Muscle of leg (tissue), 11 donors: ENCODE results near the gene TFRC. TPM values are rescaled to one million over a fixed set of nuclear protein-coding genes. Genes with fewer than 3 reads are reported as not detected.
"Not testable (repeated sequence)": the region's sequence is repeated elsewhere in the genome, so short reads cannot be mapped to it uniquely, and the experiment has no call there.

Experiments
- DNase-seq: peaks from one replicate; pipeline ENCODE4 v3.0.0; 2013
- H3K27ac ChIP-seq: one replicate; pipeline ENCODE4 v1.5.1; 2013; ENCODE audit warnings: mild to moderate bottlenecking, low read length, control low read depth
- H3K27me3 ChIP-seq: one replicate; pipeline ENCODE4 v1.6.1; 2013; ENCODE audit warnings: low read length; ENCODE audit not compliant: control insufficient read depth, insufficient read depth
- H3K36me3 ChIP-seq: one replicate; pipeline ENCODE4 v1.6.1; 2013; ENCODE audit warnings: low read length; ENCODE audit not compliant: control insufficient read depth, insufficient read depth
- H3K4me1 ChIP-seq: one replicate; pipeline ENCODE4 v1.6.1; 2013; ENCODE audit warnings: low read length; ENCODE audit not compliant: control insufficient read depth, insufficient read depth
- H3K4me3 ChIP-seq: one replicate; pipeline ENCODE4 v1.5.1; 2013; ENCODE audit warnings: low read length, control low read depth
- H3K9me3 ChIP-seq: replicated peaks from 2 replicates; pipeline ENCODE4 v1.6.1; 2013; ENCODE audit warnings: low read depth, low read length; ENCODE audit not compliant: control insufficient read depth
- WGBS: methylation state at CpG from one replicate; pipeline ENCODE4 v1.1.5; 2013; ENCODE audit warnings: missing lambda C conversion rate; ENCODE audit not compliant: insufficient coverage; 5-methylcytosine and 5-hydroxymethylcytosine counted together
- polyA plus RNA-seq, 8 donors: library from polyadenylated mRNA; unstranded; fragments of 120-200 nt; gene quantifications; one replicate each; pipeline versions ENCODE4 v1.2.1 to v1.2.3, GENCODE V29; 2013; ENCODE audit warnings: inconsistent platforms in 1 of 8, low replicate concordance in 1 of 8; ENCODE audit not compliant: insufficient read length in 8 of 8, insufficient read depth in 1 of 8
- total RNA-seq: library from RNA; stranded (reverse); fragments of 120-200 nt; gene quantifications from one replicate; pipeline ENCODE4 v1.2.4, GENCODE V29; 2013

The TFRC gene
- total and polyA plus RNA-seq, 9 donors, result 24.7 to 46.2 (median 32.1) TPM

DNA sequence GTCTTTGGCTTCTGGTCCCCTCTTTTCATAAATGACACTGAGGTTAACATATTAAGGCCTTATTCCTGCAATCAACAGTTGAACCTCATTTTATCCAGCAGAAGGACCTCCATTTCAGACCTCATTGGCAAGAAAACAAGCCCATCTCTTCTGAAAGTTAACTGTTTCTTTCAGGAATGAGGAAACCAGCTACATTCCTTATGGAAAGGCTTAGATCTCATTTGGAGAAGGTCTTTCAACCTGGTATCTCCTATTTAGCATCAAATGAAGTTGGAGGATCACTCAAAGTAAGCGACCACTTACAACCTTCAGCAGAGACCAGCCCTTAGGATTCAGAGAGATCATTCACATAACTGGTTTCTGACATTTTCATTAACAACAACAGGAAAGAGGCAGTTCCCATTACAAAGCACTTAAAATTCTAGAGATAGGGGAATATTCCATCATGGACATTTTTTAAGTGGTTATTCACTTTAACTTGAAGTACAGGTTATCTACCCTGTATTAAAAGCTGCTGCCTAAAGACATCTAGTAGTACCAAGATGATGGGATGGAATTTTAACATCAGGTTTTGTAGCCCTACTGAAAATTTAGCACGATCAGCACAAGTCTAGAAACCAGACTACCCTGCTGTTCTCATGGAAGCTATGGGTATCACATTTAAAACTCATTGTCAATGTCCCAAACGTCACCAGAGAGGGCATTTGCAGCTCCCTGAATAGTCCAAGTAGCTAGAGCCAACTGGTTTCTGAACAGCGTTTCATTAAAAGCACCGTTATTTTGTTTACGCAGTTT, 30.4 kb downstream of the TFRC start:
- Histone ChIP-seq H3K4me1 (no peaks in the 10 kb centered on the region), H3K27me3 (no peaks in the 10 kb centered on the region), H3K4me3 (no peak overlapping the region), H3K27ac (no peak overlapping the region), H3K36me3 (peaks cover 39% of the 10 kb centered on the region), H3K9me3 (no peaks in the 10 kb centered on the region)
- 77% methylated on average over 4 of the region's 6 CpGs for WGBS
- DNase-seq, result no peak

DNA sequence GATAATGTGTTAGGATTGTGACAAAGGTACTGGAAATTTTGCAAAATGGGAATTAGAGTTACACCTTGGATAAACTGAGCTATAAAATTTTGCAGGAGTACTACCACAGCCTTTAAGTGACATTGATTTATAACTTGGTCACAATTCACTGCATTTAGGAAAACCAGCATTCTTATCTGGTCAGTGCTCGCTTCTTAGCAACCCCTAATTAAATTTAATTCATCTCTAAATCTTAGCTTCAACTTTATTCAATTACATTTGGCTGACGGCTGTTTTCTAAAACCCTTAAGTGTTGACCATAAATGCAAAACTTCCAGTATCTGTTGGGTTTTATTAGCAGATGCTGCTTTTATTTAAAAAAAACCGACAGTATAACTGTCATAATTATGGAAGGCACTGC, 31.3 kb downstream of the TFRC start:
- Histone ChIP-seq H3K9me3 (no peaks in the 10 kb centered on the region), H3K27ac (no peak overlapping the region), H3K4me3 (no peak overlapping the region), H3K36me3 (peaks cover 32% of the 10 kb centered on the region), H3K4me1 (no peaks in the 10 kb centered on the region), H3K27me3 (no peaks in the 10 kb centered on the region)
- DNase-seq, result no peak
- WGBS, result no CpG with 5 or more reads among the region's 3 CpGs

DNA sequence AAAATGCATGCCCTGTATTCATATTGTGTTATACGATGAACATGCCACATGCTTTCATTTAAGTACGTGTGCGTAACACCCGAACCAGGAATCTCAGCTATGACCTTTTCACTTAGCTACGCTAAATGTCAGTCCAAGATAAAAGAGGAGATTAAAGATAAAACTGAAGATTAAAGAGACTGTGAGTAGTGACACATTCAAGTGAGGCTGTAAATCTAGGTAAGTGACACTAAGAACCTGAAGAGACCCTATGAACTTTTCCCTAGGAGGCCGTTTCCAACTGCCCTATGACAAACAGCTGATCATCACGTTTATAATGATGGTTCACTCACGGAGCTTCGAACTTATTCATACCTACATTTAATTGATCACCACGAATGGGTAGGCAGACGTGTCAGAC, 32.2 kb downstream of the TFRC start:
- 31% methylated on average over 5 of the region's 11 CpGs for WGBS
- Histone ChIP-seq H3K27me3 (no peaks in the 10 kb centered on the region), H3K4me1 (no peaks in the 10 kb centered on the region), H3K4me3 (no peak overlapping the region), H3K36me3 (peaks cover 23% of the 10 kb centered on the region), H3K27ac (no peak overlapping the region), H3K9me3 (no peaks in the 10 kb centered on the region)
- no peak for DNase-seq

DNA sequence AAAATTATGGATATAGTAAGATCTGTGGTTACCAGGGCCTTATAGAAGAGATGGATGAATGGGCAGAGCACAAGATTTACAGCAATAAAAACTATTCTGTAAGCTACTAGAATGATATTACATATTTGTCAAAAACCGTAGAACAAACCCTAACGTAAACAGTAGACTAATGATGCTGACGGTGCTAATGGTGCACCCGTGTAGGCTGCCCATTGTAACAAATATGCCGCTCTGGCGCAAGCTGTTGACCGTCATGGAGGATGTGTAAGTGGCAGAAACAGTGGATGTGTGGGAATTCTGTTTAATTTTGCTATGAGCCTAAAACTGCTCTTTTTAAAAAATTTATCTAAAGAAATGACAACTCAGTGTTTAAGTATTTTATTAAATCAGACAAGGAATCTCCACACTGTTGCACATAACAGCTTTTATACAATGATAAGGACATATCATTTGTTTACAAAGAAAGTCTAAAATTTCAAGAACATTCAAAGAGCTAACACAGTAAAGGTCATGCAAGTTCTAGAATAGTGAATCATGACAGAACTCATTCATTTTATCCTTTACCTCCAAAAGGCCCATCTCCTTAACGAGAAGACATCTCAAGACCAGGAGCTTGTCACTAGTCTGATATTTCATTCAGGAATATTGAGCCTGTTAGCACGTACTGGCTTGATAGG, 32.8 kb downstream of the TFRC start:
- Histone ChIP-seq H3K36me3 (peaks cover 17% of the 10 kb centered on the region), H3K27me3 (no peaks in the 10 kb centered on the region), H3K4me3 (no peak overlapping the region), H3K27ac (no peak overlapping the region), H3K9me3 (no peaks in the 10 kb centered on the region), H3K4me1 (no peaks in the 10 kb centered on the region)
- no peak for DNase-seq
- WGBS, result 96% methylated on average over 4 of the region's 9 CpGs

DNA sequence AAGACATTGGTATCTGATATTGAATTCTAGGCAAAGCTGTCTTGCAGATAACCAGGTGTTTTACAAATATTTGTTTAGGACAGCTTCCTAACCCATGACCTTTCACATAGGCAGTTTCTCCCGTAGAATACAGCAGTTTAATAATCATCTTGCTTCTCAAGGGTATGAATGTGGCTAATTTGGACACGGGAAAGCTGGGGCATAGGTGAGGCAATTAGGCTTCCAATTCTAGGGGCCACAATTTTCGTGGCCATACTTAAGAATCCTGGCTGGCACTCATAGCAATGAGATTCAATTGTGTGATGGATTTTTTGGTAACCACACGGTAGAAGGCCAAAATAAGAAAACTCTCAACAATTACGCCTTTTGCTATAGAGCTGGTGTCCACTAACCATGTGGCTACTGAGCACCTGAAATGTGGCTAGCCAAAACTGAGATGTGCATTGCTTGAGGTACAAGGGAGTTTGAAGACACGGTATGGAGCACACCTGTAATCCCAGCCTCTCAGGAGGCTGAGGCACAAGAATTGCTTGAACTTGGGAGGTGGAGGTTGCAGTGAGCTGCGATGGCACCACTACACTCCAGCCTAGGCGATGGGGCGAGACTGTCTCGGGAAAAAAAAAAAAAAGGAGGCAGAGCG, 34.4 kb downstream of the TFRC start:
- WGBS, result 77% methylated on average over 4 of the region's 11 CpGs
- Histone ChIP-seq H3K4me1 (no peaks in the 10 kb centered on the region), H3K4me3 (no peak overlapping the region), H3K9me3 (no peaks in the 10 kb centered on the region), H3K27me3 (no peaks in the 10 kb centered on the region), H3K36me3 (peaks cover 12% of the 10 kb centered on the region), H3K27ac (no peak overlapping the region)
- no peak for DNase-seq

DNA sequence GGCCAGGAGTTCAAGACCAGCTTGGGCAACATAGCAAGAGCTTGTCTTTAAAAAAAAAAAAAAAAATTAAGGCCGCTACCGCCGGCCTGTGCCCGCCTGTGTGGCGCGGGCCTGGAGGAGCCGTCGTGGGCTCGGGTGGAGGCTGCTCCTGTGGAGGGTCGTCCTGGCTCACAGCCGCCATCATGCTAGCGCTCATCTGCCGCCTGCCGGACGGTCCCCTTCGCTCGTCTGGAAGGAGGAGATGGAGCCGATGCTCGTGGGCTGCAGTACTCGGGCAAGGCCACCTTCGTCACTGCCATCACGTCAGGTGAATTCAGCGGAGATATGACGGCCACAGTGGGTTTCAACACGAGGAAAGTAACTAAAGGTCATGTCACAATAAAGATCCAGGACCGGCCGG, 37.4 kb downstream of the TFRC start:
- DNase-seq, result no peak
- Histone ChIP-seq H3K27me3 (no peaks in the 10 kb centered on the region), H3K9me3 (no peaks in the 10 kb centered on the region), H3K27ac (no peak overlapping the region), H3K4me1 (no peaks in the 10 kb centered on the region), H3K4me3 (no peak overlapping the region), H3K36me3 (peaks cover 2% of the 10 kb centered on the region)
- WGBS, result 96% methylated on average over 27 of the region's 27 CpGs

DNA sequence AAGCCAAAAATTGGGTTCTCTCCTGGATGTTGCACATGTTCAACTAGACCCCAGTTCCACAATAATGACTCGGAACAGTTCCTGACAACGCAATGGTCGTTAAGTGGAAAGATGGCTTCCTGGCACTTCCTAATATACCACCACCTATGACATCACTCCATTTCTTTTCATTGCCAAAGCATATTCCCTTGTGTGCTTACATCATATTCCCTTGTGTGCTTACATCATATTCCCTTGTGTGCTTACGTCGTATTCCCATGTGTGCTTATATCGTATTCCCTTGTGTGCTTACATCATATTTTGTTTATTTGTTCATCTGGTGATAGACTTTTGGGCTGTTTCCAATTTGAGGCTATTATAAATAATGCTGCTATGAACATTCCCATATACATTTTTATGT, 39.2 kb downstream of the TFRC start:
- WGBS, result 90% methylated on average over 3 of the region's 6 CpGs
- DNase-seq, result no peak

DNA sequence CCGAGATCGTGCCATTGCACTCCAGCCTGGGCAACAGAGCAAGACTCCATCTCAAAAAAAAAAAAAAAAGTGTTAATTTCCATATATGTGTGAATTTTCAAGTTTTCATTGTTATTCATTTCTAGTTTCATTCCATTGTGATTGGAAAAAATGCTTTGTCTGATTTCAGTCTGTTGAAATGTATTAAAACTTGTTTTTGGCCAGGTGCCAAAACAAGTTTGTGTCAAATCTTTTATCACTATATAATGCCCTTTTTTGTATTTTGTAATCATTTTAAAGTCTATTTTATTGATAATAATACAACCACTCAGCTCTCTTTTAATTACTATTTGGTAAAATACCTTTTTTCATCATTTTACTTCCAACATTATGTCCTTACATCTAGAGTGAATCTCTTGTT, 42.5 kb downstream of the TFRC start:
- Histone ChIP-seq H3K27me3 (no peaks in the 10 kb centered on the region), H3K4me1 (no peaks in the 10 kb centered on the region), H3K9me3 (no peaks in the 10 kb centered on the region), H3K36me3 (no peaks in the 10 kb centered on the region), H3K4me3 (no peak overlapping the region), H3K27ac (no peak overlapping the region)
- WGBS, result no CpG with 5 or more reads among the region's 2 CpGs
- DNase-seq, result no peak

More for the DNA sequence above, 39.2 kb downstream of the TFRC start:
- no peaks in the 10 kb centered on the region for H3K27me3 ChIP-seq
- H3K9me3 ChIP-seq, result no peaks in the 10 kb centered on the region
- H3K27ac ChIP-seq, result no peak overlapping the region
- no peak overlapping the region for H3K4me3 ChIP-seq
- H3K4me1 ChIP-seq, result no peaks in the 10 kb centered on the region
- no peaks in the 10 kb centered on the region for H3K36me3 ChIP-seq

DNA sequence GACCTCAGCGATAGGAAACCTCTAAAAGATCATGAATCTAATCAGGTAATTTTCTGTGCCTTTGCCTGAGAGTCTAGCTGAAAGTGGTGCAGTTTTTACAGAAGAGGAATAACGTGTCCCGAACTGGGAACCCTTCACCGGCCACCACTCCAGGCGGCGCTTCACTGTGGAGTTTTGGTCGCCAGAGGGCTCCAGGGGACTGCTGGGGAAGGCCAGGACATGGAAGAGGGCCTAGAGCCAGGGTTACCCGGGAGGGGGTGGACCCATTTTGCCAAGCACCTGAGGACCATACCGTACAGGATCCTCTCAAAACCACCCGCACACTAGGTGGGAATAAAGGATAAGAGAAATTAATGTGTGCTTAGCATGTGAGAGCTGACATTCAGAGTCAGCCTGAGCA, 55.8 kb downstream of the TFRC start:
- not testable (repeated sequence) for H3K27ac ChIP-seq, H3K9me3 ChIP-seq, H3K27me3 ChIP-seq, H3K36me3 ChIP-seq, H3K4me3 ChIP-seq, DNase-seq, H3K4me1 ChIP-seq
- 11% methylated on average over 3 of the region's 10 CpGs for WGBS

DNA sequence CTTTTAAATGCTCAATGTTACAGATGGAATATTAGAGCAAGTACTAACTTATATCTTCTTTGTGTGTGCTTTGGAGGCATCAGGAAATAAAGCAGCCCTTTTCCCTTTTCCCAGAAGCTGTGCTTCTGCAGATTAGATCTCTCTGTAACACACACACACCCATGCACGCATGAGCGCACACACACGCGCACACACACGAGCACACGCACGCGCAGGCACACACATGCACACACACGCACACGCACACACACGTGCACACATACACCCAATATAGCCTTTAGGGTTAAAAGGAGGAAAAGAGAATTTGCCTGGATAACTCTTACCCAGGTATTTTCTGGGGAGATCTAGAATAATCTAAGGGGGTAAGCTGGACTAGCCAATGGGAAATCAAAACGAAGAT, 56.9 kb downstream of the TFRC start:
- no peak for DNase-seq
- Histone ChIP-seq H3K4me3 (no peak overlapping the region), H3K4me1 (no peaks in the 10 kb centered on the region), H3K27me3 (peaks cover 2% of the 10 kb centered on the region), H3K9me3 (no peaks in the 10 kb centered on the region), H3K27ac (no peak overlapping the region), H3K36me3 (no peaks in the 10 kb centered on the region)
- 43% methylated on average over 1 of the region's 12 CpGs for WGBS
